AG09309 (cell line): ENCODE results near the gene GPR150.

Source experiments
- DNase-seq: peaks from one replicate; pipeline ENCODE4 v3.0.0-alpha.2; 2010; ENCODE audit warnings: low read depth
- H3K4me3 ChIP-seq: 2 replicates; pipeline ENCODE4 v1.5.1; 2011; ENCODE audit warnings: mild to moderate bottlenecking, low read depth, low read length, moderate library complexity; ENCODE audit not compliant: control insufficient read depth
- TF ChIP-seq, protein P1 (sequence below): IDR thresholded peaks from 2 replicates; pipeline ENCODE4 v1.5.1; 2011; ENCODE audit warnings: mild to moderate bottlenecking, low read depth, low read length, inconsistent platforms; ENCODE audit not compliant: insufficient read depth, control insufficient read depth; ENCODE audit errors: missing control alignments

The GPR150 gene

DNA sequence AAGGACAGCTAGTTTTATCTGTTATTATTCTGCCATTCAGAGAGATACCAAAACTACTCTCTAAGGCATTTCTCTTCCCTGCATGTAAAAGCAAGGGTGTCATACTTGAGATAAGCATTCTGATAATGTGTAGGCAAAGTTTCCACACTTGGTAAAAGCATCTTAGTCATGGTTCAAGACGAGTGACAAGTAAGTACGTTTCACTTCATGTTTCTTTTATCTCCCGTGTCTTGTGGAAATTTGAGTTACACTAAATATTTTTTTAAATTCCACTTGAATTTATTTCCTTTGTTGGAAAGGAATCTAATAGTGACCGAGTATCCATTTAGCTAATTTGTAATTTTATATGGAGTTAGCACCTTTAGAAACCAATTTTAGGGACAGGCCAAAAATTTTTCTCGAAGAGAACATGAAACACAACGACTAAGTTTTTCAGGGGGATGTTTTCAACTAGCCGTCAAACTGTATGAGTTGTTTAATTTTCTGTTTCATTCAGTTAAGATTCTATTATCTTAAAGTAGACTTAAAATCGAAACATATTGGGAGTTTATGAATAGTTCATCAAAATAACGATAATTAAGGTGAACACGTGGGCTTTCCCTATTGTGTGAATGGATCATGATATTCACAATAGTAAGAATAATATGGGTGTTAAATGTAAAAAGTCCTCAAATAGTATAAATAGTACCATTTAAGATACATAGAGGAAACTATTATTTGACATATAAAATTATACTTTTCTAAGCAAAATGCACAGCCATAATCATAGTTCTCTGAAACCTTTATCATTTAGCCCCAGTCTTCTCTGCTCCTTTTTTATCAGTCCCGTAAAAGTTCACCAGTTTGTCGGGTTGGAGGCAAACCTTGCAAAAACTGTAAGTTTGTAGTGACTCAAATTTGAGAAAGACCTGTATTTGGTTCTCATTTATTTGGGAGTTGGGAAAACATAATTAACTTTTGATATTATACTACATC is 28.3 kb downstream of the GPR150 start:
- no peak for DNase-seq
- no peak overlapping the region for H3K4me3 ChIP-seq
- TF ChIP-seq, protein P1, sequence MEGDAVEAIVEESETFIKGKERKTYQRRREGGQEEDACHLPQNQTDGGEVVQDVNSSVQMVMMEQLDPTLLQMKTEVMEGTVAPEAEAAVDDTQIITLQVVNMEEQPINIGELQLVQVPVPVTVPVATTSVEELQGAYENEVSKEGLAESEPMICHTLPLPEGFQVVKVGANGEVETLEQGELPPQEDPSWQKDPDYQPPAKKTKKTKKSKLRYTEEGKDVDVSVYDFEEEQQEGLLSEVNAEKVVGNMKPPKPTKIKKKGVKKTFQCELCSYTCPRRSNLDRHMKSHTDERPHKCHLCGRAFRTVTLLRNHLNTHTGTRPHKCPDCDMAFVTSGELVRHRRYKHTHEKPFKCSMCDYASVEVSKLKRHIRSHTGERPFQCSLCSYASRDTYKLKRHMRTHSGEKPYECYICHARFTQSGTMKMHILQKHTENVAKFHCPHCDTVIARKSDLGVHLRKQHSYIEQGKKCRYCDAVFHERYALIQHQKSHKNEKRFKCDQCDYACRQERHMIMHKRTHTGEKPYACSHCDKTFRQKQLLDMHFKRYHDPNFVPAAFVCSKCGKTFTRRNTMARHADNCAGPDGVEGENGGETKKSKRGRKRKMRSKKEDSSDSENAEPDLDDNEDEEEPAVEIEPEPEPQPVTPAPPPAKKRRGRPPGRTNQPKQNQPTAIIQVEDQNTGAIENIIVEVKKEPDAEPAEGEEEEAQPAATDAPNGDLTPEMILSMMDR: no peak

DNA sequence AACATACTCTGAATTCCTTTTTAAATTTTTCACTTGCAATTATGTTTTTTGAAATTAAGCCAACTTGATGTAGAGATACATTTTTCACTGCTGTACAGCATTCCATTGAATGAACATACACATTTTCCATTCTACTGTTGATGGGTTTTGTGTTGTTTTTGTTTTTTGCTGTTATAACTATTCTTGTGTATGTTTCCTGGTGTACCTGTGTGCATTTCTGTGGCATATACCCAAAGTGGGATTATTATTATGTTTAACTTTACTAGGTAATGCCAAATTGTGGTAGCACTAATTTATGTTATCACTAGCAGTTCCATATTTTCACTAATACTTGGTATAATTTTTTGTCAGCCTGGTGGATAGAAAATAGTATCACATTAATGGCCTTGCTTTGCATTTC is 29.4 kb downstream of the GPR150 start:
- TF ChIP-seq, protein P1: no peak
- DNase-seq: no peak
- H3K4me3 ChIP-seq: no peak overlapping the region

DNA sequence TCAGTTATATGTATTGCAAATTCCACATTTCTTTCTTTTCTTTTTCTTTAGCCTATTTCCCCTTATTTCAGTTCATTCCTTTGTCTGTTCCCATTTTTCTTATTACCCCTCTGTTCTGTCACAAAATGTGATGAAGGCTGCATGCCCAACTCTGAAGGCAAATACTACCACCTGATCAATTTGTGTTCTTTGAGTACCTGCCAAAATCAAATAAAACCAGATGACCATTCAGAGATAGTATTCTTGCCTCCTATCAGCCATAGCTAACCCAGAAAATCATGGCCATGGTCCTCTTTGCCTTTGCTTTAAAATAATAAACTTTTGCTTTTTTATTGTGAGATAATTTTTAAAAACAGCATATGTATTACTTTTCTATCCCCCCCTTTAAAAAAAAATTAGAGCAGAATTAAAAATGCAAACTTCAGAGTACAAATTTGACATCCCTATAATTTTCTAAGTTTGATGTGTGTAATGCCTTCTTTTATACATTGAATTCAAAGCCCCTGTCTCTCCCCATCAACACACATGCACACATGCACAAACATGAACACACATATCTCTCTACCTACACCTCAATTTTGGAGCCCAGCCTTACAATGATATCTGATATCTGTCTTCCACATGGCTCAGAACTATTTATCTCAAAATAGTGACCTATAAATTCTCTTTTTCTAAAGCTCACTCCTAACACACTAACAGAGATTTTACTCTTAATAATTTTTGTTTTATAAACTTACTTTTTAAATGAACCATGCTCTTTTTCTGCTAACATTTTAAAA is 30.1 kb downstream of the GPR150 start:
- DNase-seq: no peak
- no peak overlapping the region for H3K4me3 ChIP-seq
- TF ChIP-seq, protein P1: no peak

DNA sequence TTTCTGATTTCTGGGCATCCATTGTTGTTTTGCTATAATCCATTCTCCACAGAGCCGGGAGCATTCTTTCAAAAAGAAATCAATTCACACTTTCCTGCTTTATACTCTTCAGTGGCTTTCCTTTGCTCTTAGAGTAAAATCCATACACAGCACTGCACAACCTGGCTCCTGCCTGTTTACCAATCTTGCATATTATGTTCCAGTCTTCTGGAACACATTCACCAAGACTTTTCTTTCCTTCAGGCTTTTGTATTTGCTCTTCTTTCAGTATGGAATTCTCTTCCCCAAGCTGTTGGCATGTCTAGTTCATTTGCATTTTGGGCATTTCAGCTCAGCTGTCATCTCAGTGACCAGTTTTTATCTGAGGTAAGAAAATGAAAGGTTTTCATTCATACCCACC is 33.0 kb downstream of the GPR150 start:
- TF ChIP-seq, protein P1: no peak
- H3K4me3 ChIP-seq: no peak overlapping the region
- no peak for DNase-seq

DNA sequence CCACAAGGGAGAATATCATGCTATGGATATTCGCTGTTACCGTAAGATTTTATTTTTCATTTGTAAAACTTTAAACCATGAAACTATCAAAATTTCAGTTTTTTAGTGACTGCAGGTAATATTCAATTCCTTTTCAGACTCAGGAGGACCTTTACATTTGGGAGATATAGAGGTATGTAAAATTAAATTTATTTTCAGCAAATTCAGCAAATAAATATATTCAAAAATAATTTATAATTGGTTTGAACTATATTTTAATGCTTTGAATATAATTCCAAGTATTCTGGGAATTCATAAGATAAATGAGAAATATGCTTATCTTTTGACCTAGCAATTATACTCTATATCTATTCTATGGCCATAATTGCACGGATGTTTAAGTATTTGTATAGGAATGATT is 34.3 kb downstream of the GPR150 start:
- no peak for DNase-seq
- TF ChIP-seq, protein P1: no peak
- H3K4me3 ChIP-seq: no peak overlapping the region

DNA sequence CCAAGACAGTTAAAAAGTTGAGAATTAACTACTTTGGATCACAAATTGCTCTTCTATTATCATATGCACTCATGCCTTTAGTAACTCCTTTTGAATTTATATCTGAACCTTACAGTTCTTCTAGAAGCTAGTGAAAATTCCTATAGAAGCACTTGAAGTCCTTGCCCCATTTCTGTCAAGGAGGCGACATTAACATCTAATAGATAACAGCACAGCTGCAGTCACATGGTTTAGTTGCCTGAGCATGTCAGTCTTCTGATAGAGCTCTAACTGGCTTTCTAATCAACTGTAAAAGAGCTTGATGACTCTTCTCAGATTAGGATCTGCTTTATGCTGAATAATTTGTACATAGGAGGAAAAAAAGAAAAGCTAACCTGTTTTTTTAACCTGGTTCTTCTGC is 35.7 kb downstream of the GPR150 start:
- DNase-seq: no peak
- TF ChIP-seq, protein P1: no peak
- no peak overlapping the region for H3K4me3 ChIP-seq
